Femur (tissue), 1 donor: ENCODE measurements around the gene METTL16.

Experiments
- DNase-seq: peaks from one replicate; pipeline ENCODE4 v3.0.0-alpha.2; 2017

The METTL16 gene

DNA sequence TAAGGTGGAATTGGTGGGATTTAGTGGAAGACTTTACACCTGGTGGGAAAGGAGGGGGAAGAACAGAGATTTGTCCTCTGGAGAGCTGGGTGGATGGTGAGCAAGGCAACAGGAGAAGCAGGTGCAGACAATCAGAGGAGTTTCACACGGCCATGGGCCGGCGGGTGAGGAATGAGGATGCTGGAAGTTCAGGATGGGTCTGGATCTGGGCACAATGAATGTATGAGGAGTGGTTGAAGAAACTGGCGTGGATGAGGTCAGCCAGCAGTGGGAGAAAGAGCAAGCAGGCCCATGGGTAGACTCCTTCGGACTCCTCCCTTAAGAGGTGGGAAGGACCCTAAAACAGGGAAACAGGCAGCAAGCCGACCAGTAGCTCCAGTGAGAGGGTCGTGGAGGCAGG, 100.7 kb downstream of the METTL16 start:
- DNase-seq = no peak

DNA sequence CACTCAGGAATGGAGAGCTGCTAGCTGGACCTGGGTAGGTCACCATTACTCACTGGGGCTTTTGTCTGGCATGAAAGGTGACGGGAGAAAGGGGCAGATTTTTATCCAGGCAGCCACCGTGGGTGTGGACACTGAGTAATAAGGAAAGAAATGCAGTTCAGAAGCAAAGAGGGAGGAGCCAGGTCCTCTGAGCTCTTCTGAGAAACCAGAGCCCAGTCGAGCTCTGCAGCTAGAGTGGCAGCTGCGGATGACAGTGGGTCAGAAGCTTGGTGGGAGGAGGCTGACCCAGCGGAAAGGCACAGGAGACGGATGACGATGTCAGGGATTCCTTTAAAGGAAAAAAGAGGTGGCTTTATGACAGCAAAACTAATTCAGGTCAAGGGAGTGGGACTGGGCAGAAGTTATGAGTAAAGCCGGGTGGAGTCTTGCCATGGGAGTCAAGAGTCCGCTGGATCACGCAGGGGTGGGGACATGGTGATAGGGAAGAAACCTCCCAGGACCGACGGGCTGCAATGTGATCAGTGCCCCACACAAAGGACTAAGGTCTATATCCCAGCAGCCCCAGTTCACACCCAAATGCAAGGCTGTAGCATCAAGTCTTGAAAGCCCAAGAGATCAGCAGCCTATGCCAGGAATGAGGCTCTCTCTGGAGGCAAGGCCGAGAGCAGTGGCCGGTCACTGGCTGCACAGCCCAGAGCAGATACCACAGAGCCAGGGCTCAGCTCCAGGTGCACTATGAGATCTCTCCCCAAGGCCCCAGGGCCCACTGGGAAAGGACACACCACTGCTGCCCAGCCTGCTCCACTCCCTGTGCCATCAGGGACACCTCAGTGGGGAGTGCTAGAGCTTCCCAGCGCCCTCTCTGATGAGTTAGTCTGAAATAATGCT, 104.5 kb downstream of the METTL16 start:
- DNase-seq = peak; percentile 65

DNA sequence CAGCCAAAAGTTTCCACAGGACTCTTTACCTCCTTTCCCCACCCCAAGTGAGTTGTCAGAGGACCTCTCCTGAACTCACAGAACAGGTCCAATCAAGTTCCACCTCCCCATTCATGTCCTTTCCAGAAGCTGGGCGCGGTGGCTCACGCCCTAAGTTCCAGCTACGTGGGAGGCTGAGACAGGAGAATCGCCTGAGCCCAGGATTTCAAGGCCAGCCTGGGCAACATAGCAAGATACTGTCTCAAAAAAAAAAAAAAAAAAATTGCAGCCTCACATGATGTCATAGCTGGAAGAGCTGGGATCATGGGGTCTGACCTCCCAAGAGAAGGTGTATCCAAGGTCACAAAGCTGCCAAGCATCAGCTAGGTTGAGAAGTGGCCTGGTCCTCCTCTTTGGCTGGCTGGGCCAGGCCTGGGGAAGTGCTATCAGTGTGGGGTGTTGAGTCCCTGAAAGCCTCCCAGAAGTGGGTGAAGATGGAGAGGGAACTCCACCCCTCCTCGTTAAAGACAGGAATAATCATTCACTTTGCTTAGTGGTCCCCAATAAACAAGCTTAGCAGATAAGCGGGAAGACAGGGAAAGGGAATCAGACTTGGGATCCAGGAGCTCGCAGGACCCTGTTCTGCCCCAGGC, 105.3 kb downstream of the METTL16 start:
- no peak for DNase-seq

DNA sequence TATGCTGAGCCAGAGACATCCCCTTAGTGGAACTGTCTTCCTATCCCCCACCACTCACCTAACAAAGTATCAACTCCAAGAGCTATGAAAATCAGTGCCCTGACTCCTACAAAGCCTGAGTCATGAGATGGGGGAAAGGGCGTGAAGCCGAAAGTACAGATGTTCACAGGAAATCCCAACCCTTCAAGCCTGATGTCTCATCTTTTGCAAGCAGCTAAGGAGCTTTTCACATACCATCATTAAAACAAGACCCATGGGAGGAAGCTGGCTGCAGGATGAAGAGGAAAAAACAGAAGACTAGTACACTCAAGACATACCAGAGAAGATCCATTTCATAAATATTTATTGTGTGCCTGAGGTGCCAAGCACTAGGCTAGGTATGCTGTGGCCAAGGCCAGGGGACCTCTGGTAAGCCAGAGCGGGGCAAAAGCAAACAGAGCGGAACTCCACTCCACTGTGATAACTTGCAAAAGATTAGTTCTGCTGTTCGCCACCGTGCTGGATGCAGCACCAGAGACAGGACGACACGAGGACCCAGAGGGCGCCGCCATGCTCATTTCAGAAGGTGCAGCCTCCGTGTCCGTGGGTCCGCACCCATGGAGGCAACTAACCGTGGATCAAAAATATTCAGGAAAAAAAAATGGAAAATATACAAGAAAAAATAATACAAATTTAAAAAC, 106.3 kb downstream of the METTL16 start:
- DNase-seq = no peak

DNA sequence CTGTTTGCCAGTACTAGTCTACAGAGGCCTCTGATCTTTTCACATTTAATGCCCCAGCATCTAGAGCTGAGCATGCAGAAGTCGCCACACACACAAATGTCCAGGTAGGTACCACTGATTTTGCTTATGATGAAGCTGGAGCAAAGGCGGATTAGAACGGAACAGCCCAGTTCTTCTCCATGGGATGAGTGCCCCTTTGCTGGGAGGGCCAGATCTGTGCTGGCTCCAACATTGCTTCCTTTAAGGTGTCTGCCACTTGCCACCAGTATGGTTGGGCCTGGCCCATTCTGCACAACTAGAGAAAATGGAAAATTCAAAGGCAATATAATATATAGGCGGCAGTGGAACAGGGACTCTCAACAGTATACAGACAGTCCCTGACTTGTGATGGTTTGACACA, 108.6 kb downstream of the METTL16 start:
- DNase-seq = no peak

DNA sequence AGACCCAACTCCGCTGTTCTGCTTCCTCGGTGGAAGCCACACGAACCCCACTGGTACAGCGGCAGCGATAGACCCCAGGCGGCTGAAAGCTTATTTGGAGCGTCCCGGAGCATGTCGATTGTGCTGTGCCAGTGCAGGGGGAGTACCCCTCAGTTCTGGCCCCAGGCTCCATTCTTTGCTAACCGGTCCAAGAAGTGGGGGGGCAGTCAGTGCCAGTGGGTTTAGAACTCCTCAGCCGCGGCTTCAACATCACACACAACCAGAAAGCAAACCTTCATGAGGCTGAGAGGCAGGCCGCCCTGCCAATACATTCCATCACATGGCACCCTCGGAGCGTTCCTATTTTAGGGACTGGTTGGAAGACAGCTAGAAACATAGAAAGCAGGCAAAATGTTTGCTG, 109.1 kb downstream of the METTL16 start:
- peak; percentile 45 for DNase-seq

DNA sequence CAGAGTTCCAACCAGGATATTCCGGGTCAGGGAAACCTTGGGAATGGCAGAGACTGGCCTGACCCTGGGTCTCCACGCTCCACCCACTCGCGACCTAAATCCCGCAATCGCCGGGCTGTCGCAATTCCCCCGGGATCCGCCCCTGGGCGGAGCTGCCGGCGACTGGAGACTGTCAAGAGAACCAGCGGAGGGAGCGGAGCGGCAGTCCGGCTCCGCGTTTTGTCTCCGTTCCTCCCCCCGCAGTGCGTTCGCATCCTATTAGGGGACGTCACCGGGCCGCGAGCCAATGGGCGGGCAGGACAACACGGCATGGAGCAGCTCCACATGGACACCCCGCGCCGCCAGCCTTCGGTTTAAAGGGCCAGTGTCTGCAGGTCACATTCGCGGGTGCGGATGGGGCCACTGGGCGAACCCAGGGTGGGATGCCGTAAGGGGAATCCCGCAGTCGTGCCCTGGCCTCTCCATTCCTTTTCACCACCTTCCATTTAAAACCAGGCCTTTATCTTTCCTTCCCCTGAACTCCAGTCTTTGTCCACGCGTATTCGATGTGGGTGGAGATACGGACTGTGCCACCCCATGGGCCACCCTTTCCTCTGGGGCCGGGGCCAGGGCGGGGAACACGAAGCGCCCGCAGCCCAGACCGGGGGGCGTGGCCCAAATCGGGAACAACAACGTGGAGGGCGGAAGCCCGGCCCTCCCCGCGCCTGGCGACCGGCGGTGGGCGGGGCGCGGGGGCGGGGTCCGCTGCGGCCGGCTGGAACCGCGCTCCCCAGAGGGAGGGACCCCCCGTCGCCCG, 110.1 kb downstream of the METTL16 start:
- DNase-seq = peak; percentile 100

DNA sequence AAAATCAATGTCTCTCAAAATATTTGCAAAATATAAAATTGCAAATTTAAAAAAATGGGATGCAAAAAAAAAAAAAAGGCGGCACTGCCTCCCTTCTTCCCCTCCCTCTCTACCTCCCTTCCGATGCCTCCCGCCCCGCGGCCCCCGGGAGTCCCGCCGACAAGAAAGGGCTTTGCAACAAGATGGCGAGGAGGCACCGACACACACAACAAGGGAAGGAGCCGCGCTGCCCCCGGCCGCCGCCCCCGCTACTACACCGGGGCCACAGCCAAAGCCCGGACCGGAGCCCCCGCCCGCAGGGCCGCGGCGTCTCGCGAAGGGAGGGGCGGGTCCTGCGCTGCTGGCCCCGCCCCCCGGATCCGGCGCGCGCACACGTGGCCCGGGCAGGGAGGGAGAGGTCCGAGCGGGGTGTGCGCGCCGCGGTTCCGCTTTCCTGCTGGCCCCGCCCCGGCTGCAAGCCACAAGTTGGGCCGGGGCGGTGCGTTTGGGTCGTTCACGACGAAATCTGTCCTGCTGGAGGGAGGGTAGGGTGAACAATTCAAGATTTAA, 110.7 kb downstream of the METTL16 start, which contains the start of gene MNT:
TSS of gene MNT (minus strand) at position 184 of the 549 bp plus-strand sequence. CDS start 348 bp downstream, outside the sequence.
- DNase-seq = peak; percentile 96

DNA sequence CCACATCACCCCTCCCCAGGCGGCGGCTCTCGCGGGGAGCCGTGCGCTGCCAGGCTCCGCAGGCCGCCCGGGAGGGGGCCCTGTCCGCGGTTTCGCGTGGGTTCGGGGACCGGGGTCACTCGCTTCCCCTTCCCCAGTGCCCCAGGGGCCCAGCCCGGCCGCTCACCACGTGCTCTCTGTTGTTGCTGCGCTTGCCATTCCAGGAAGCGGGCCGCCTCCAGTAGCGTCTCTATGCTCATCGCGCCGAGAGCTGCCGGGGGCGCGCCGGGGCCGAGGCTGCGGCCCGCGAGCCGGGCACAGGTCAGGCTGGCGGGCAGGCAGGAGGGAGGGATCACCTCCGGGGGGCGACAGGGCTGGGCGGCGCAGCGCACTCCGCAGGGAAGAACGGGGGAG, 111.2 kb downstream of the METTL16 start:
- peak; percentile 73 for DNase-seq

DNA sequence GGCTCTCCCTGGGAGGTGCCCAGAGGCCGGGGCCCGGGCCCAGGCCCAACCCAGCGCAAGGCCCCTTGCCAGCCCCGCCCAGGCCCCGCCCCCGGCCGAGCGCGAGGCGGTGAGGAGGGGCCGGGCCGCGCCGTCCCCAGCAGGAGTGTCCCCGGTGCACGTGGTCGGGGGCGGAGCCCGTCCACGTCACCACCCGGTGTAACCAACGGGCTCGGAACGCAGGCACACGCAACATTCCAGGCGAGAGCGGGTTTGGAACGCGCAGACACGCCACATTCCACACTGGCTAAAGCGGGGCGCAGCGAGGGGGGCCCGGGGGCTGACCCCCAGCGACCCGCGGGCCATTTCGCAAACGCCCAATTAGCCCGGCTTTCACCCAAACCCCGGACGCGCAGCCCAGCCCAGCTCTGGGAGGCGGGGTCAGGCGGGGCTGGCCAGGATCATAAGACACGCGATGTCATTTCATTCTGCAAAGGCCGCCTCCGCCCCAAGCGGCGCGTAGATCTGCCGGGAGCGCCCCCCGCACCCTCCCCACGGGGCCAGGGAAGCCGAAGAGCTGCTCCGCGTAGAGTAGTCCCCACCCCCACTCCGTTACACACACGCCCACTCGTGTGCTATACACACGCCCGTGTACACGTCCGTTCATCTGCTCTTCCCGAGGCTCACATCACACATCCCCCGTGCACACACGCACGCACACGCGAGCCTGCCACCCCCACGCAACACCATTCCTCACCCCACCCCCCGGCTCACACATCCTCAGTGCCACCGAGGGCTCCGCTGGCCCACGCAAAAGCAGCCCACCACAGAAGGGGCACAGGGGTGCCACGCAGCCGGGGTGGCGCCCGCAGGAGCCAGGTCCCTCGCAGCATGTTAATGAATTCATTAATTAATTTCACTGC, 111.9 kb downstream of the METTL16 start:
- DNase-seq = peak; percentile 96

DNA sequence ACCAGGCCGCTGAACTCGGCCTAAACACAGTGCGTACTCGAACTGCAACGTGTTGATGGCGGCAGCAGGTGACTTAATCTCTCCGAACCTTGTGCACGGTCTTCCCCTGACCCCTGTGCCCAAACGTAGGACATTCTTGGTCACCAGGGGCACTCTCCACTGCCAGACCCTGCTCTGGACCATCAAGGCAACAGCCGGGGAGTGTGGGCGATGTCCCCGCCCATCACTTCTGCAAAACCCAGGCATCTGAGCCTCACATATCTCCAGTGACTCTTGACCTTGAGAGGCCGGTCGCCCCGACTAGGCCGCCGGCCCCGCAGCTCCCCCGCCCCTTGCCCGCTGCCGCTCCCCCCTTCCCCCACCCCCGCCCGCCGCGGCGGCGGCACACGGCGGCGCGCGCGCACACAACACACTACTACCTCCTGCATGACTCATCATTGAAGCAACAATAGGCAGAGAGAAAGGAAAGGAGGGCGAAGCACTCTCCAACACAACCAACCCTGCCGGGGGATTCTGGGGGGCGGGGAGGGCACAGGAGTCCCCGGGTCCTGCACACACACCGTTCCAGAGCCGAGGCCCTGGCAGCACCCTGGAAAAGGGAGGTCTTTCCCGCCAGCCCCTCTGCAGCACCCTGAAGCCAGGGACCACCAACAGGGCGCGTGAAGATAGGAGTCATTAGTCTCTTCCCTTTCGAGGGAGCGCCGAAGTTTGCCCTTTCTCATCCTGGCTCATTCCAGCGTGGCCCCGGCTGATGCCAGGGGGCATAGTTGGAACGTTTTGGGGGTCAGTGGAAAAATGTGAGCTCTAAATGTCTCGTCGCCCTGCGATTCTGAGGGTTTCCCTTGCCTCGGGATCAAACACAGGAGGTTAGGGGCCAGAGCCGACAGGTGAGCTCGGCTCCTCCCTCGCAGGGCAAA, 112.8 kb downstream of the METTL16 start:
- DNase-seq = peak; percentile 71

DNA sequence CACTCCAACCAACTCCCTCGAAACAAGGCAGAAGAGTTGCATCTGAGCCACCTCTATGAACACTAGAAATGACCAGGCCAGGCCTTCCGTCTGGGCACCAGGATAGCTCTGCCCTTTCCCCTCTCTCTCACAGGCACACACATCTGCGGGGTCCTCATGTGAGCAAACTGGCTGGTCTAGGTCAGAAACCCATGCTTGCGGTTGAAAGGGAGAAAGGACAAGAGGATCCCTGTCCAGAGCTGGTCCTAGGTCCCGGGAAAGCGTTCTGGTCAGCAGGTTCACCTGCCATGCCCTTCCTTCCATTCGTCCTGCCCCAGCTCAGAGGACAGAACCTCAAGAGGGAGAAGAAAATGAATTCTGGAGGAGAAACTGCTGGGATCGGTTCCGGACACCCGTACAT, 113.5 kb downstream of the METTL16 start:
- peak; percentile 22 for DNase-seq

DNA sequence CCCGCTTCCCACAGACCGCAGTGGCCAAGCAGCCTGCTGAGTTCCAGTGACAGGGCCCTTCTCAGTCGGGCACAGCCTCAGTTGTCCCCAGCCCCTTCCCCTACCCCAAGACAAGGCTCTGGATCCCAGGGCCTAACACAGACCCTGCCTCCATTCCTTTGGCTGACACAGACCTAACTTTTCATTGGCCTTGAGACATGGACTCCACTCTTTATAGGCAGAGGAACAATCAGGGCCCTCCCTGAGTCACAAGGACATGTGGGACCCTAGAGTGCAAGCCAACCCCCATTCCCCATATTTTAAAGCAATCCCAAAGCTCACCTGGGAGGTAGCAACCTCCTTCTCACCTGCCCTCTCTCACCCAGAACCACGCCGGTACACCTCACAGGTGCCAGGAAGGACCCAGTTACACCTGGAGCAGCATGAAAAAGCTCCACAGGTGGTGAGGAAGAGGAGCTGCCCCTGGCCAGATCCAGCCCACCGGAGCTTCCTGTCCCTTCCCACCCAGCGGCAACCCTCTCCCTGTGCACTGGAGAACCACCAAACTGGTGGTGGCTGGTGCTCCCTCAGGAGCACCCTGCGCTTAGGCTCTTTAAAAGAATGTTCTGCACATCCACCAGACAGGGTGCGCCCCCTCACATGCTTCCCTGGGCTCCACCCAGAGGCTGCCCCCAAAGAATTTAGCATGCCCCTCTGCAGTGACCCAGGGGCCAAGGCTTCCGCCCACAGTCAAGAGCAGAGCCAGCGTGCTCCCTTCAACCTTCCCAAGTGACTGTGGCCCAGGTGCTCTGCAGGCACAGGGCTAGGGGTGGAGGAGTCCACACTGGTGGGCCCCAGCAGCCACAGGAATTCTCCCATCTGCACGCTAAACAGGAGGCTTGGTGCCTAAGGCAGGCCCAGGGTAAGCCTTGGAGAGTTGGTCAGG, 114.2 kb downstream of the METTL16 start:
- DNase-seq = peak; percentile 19

DNA sequence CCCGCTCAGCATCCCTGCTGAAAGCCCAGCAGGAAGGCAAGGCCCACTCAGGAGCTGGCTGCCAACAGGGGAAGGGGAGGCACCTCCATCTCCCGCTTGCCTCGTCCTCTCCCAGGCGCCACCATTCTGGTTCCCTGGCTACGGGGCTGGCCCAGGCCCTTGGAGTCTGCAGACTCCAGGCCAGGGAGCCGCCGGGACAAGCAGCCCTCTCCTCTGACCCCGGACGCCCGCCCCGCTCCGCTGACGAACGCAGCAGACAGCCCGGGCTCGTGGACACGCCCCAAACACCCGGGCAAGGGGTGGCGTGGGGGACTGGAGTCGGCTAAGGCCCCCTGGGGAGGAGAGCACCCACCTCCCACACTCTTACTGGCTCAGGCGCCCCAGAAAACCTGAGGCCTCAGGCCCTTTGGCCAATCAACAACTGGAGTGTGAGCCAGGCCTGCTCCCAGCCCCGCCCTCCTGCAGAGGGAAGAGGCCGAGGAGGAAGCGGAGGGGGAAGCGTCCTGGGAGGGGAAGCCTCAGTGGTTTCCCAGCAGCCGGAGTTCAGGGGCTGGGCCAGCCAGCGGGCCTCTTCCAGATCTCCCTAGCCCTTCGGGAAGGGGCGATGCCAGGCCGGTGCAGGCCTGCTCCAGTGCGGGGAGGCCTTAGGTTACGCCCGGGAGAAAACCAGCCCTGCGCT, 115.0 kb downstream of the METTL16 start:
- peak; percentile 95 for DNase-seq

DNA sequence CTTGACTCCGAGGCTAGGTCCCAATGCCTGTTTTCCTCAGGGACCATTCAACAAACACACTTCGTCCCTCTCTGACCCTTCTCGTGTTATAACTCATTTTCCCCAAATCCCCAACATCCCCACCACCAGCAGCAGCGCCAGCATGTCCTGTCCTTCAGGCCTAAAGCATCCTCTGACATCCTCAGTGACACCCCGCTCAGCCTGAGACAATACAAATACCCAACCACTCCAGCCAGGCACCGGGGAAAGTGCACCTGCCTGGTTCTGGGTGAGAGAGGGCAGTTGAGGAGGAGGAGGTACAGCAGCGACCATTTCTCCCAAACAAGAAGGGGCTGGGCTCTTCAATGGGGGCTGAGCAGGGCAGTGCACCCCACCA, 115.5 kb downstream of the METTL16 start:
- DNase-seq = no peak

DNA sequence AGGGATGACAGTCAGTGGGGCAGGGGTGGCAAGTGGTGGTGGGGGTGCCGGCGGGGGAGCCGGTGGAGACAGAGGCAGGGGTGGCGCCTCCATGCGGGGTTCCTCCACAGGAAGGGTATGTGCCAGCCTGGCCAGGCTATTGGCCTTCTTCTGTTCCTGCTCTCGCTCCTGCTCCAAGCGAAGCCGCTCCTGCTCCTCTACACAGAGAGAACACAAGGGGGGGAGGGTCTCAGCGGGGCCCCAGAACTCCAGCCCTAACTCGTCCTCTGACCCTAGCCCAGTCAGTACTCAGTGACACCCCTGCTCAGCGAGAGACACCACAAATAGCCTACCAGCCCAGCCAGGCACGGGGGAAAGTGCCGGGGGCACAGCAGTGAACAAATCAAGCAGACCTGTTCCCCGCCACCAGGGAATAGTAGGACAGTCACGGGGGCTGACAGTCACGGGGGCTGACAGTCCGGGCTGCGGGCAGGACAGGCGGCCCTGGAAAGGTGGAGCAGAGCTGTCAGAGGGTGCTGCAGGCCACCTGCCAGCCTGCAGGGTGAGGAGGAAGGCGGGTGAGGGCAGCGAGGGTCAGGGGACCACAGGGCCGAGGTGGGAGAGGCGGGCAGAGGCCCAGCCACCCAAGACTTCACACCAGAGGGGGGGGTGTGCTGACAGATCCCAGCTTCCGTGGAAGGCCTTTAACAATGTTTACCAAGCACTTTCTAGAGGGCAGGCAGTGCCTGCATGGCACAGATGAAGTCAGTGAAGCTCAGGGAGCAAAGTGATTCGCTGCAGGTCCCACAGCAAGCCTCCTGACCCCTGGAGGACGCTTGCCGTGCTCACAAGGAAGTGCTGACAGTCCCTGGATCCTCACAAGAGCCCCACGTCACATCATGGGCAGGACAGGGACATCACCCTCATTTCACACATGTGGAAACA, 116.2 kb downstream of the METTL16 start:
- DNase-seq = no peak

DNA sequence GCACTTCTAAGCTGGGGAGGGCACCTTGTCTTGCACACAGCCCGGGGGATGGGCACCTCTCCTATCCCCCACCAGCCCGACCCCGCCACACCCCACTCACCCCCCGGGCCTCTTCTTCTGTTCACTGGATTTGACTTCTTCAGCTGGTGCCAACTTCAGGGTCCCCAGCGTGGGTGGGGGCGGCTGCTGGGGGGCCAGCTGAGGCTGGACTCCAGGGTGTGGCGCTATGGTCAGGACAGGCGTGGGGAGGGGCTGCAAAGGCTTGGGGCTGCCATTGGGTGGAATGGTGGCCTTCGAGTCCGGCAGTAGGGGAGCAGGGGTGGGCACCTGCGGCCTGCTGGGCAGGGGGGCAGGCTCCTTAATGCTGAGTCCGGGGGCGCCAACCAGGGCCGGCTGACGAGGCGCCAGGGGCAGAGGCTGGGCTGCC, 116.9 kb downstream of the METTL16 start:
- no peak for DNase-seq
